GM12892 (cell line): Measurements from ENCODE around the gene MAP7D1.
"Not testable (repeated sequence)": the region's sequence is repeated elsewhere in the genome, so short reads cannot be mapped to it uniquely, and the experiment has no call there.

ENCODE experiments used
- DNase-seq: peaks from one replicate; pipeline ENCODE4 v3.0.0; 2011; ENCODE audit not compliant: insufficient read length
- FAIRE-seq: peaks from 2 replicates; lab custom pipeline; 2011; peaks lifted over from hg19 to GRCh38; lab: Jason Lieb, UNC
- POLR2A ChIP-seq: IDR thresholded peaks from 2 replicates; pipeline ENCODE4 v1.6.1; 2011; ENCODE audit warnings: low read depth, low read length, control low read depth
- POLR2AphosphoS5 ChIP-seq: IDR thresholded peaks from 2 replicates; pipeline ENCODE4 v1.6.1; 2011; ENCODE audit warnings: low read depth, low read length, control low read depth
- TAF1 ChIP-seq: IDR thresholded peaks from 2 replicates; pipeline ENCODE4 v1.6.1; 2011; ENCODE audit warnings: low read depth, mild to moderate bottlenecking, control low read depth, low read length, borderline replicate concordance

Gene MAP7D1

DNA sequence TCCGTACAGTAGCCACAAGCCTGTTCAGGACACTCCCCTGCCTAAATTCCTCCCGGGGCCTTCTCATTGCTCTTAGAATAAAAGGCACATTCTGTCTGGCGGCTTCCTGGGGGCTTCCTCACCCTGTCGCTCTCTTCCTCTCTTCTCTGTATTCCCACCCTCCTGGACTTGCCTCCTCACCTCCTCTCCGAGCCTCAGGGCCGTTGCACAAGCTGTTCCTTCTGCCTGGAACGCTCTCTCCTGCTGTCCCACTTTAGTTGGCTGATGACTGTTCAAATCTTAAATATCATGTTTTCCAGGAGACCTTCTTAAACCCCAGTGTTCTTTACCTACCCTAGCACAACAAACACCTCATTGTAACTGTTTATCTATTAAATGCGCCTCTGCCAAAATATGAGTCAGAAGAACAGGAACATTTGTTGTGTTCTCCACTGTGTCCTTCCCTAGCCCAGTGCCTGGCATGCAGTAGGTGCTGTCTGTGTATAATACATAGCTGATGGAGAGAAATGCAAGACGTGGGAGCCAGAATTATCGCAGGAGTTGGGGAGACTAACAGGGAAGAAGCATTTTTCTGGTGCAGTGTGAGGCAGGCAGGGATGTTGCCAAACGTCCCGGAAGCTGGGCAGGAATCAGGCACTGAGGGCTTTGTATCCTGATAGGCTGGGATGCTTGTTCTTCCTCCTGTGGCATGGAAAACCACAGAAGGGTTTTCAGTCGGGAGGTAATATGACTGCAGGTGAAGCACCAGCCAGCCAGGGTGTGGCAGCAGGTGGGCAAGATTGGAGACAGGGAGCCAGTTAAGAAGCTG is 44.2 kb downstream of the MAP7D1 start:
- no peak for FAIRE-seq
- TF ChIP-seq POLR2A (no peak), TAF1 (no peak), POLR2AphosphoS5 (no peak)
- DNase-seq: no peak

DNA sequence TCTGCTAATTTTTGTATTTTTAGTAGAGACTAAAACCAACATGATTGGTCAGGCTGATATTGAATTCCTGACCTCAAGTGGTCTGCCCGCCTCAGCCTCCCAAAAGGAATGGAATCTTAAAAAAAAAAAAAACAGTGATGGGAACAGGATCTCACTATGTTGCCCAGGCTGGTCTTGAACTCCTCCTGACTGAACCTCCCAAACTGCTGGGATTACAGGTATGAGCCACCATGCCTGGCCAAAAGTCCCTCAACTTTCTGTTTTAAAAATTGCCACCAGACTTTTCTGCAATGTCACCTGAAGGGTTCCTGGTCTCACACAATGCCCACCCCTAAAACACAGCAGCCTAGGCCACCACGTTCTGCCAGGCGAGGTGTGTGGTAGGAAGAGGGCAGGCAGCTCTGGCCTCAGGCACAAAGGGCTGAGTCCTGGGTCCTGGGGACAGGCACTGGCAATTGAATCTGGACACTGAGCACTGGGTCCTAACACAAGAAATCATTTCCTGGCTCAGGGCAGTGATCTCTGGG is 47.1 kb downstream of the MAP7D1 start:
- FAIRE-seq (no peak), DNase-seq (no peak)
- TF ChIP-seq TAF1 (no peak), POLR2AphosphoS5 (no peak), POLR2A (no peak)

DNA sequence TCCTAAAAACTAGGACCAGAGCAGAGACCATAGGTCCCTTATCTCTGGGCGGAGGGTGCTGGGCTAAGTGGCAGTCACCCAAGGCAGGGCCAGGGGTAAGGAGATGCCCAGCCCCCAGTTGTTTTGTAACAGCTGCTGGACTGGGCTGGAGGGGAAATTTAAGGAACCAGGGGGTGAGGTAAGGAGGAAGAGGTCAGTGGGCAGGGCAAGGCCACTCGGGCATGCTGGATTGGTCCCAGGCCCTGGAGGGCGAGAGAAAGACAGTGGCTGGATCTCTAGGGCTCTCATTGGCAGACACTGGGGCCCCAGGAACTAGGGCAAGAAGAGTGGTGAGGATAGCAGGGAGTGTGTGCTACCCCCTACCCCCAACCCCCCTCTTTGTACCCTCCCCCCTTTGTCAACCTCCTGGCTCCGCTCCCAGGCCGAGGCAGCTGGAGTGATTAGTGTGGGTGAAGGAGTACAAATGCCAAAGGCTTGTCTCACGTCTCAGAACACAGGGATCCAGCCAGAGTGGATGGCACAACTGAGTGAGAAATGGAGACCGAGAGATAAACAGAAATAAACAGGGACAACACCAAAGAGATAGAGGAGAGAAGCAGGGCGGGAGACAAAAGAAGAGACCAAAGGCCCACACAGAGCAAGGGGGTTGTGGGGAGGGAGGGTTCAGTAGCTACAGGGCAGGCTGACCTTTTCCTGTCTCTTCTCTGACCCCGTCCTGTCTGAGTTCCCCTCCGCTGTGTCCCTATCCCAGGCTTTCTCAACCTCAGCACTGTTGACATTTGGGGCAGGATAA is 47.8 kb downstream of the MAP7D1 start:
- DNase-seq: no peak
- no peak for FAIRE-seq
- TF ChIP-seq TAF1 (no peak), POLR2A (no peak), POLR2AphosphoS5 (no peak)

DNA sequence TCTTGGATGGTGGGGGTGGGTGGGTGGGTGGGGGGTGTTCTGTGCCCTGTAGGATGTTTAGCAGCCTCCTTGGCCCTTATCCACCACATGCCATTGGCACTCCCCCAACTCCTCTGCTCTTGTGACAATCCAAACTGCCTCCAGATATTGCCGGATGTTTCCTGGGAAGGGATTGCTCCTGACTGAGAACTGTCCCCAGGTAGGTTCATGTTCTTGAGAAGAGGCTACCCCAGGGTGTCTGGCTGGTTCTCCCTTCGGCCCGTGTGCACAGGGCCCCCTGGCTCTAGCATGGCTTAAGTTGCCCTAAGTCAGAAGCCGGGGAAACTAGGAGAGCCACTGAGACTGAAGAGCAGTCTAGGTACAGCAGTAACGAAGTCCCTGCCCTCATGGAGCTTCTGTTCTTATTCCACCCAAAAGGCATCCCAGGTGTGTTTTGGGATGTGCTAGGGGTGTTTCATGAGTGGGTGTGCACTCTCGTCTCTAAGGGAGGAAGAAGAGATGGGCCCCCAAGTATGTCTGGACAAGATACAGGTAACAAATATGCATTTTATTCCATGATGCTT is 48.5 kb downstream of the MAP7D1 start:
- DNase-seq (no peak), FAIRE-seq (no peak)
- no peak for TF ChIP-seq POLR2A
- no peak for TF ChIP-seq POLR2AphosphoS5
- TF ChIP-seq TAF1: no peak

DNA sequence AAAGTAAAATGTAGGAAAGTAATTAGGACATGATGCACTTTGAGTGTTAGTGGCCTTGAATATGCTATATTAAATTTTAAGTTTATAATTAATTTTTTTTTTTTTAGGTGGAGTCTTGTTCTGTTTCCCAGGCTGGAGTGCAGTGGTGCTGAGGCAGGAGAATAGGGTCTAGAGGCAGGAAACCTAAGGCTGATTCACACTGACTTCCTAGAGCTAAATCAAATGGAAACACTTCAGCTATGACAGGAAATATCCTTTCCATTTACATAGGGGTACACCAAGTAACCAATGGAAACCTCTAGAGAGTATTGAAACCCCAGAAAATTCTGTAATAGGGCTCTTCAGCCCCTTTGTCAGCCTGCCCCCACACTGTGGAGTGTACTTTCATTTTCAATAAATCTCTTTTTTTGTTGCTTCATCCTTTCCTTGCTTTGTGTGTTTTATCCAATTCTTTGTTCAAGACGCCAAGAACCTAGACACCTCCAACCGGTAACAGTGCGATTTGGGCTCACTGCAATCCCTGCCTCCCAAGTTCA is 50.4 kb downstream of the MAP7D1 start:
- TF ChIP-seq POLR2A (no peak), POLR2AphosphoS5 (no peak), TAF1 (no peak)
- FAIRE-seq: no peak

DNA sequence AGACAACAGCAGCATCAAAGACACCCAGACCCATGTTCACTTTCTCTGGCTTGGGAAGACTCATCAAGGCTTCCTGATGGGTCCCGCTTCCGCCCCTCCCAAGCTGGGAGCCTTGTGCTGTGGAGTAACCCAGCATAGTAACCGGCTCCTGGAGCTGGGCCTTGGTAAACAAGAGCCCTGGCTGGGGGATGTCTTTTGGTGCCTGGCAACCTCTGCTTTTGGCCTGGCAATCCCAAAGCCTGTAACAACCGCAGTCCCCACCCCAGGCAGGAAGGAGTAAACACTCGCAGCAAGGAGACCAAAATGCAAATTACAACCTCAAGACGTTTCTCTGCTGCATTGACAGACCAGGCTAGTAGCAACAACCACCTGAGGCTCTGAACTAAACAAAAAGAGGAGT is 51.4 kb downstream of the MAP7D1 start:
- FAIRE-seq (no peak), DNase-seq (no peak)
- no peak for TF ChIP-seq POLR2A
- TF ChIP-seq TAF1: no peak
- no peak for TF ChIP-seq POLR2AphosphoS5

More for the DNA sequence above, 50.4 kb downstream of the MAP7D1 start:
- DNase-seq: no peak

DNA sequence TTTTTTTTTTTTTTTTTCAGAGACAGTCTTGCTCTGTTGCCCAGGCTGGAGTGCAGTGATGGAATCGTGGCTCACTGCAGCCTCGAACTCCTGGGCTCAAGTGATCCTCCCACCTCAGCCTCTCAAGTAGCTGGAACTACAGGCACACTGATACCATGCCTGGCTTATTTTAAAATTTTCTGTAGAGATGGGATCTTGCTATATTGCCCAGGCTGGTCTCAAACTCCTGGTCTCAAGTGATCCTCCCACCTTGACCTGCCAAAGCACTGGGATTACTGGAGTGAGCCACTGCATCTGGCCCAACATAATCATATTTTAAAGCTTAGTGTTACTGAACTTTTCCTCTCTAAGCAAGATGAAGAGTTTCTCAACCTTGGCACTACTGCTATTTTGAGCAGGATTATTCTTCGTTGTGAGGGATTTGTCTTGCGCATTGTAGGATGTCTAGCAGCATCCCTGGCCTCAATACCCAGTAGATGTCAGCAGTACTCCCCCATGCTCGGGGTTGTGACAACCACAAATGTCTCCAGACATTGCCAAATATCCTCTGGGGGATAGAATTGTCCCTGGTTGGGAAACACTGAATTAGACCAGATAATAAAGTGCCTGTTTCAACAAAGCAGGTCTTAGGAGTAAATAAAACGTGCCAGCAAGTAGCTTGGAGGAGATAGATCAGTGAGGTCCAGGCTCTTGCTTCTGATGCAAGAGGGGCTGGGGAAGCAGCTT is 53.2 kb downstream of the MAP7D1 start:
- no peak for TF ChIP-seq POLR2AphosphoS5
- TF ChIP-seq POLR2A: no peak
- no peak for TF ChIP-seq TAF1
- FAIRE-seq (no peak), DNase-seq (no peak)

DNA sequence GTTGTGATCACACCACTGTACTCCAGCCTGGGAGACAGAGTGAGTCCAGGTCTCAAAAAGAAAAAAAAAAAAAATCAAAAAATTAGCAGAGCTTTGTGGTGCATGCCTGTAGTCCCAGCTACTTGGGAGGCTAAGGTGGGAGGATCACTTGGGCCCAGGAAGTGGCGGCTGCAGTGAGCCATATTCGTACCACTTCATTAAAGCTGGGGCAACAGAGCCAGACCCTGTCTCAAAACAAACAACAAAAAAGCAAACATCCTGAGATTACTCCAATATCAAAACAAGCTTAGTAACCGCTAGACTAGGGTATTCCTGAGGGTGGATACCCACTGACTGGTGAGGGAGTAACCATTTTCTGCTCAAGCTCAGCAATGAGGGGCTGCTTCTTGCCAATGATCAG is 55.3 kb downstream of the MAP7D1 start:
- TF ChIP-seq POLR2AphosphoS5 (no peak), TAF1 (no peak), POLR2A (no peak)
- FAIRE-seq (no peak), DNase-seq (no peak)

DNA sequence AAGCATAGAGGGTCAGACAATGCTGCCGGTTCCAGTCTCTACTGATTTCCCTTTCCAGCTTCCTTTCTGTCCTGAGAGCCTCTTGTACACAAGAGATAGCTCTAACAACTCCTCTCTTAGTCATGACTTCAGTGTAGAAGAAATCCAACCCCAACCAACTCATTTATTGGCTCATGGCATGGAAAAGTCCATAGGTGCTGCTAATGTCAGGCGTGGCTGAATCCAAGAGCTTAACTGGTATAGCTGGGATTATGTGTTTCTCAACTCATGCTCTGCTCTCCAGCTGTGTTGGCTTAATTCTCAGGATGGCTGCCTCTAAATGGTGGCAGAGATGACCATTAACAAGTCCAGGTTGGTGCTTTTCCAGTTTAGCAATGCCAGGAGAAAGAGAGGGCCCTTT is 55.9 kb downstream of the MAP7D1 start:
- FAIRE-seq (no peak), DNase-seq (no peak)
- TF ChIP-seq POLR2A (no peak), TAF1 (no peak), POLR2AphosphoS5 (no peak)

DNA sequence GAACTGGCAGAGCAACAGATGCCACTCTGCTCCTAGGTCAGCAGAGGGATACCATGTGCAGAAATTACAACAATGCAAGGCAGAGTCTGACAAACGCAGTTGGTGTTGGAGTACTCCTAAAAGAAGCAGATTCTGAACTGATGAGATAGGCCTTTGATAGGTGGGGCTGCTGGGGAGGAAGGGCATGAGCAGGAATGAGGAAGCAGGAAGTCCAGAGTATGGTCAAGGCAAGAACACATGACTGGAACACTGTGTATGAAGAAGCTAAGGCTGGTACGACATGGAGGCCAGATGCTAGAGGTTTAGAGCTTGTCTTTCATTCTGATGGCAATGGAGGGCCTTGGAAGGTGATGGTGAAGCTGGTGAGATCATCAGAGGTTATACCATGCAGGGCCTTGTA is 56.8 kb downstream of the MAP7D1 start:
- TF ChIP-seq POLR2AphosphoS5 (no peak), POLR2A (no peak), TAF1 (no peak)
- DNase-seq (no peak), FAIRE-seq (no peak)

DNA sequence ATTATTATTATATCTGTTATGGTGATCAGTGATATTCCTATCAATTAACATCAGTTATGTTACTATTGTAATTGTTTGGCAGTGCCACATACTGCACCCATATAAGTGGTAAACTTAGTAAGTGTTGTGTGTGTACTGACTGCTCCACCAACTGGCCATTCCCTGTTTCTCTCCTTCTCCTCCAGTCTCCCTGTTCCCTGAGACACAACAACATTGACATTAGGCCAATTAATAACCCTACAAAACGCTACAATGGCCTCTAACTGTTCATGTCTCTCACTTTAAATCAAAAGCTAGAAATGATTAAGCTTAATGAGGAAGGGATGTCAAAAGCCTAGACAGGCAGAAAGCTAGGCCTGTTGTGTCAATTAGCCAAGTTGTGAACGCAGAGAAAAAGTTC is 61.7 kb downstream of the MAP7D1 start:
- no peak for DNase-seq
- FAIRE-seq: no peak
- TF ChIP-seq POLR2AphosphoS5: no peak
- TF ChIP-seq POLR2A: no peak
- TF ChIP-seq TAF1: no peak

DNA sequence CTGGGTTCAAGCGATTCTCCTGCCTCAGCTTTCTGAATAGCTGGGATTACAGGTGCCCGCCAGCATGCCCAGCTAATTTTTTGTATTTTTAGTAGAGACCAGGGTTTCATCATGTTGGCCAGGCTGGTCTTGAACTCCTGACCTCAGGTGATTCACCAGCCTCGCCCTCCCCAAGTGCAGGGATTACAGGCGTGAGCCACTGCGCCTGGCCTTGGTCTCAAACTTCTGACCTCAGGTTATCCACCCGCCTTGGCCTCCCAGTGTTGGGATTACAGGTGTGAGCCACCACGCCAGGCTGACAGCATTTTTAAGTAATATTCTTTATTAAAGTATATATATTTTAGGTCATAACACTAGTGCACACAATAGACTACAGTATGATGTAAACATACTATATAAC is 65.9 kb downstream of the MAP7D1 start:
- not testable (repeated sequence) for FAIRE-seq, DNase-seq
